ENCODE measurements around the gene SLC25A13. TPM values are rescaled to one million over a fixed set of nuclear protein-coding genes. Genes with fewer than 3 reads are reported as not detected.

SLC25A13 gene
- total and polyA plus RNA-seq, 2 of the 4 experiments (the other 2 are of a cell fraction) = 7.4 to 11.7 TPM

- dilution Hi-C loops (cut with HindIII; ENCODE audit: low sequenced_read_pairs, unreplicated experiment) (no loop called here), intact Hi-C loops (cut with micrococcal nuclease) (no loop called here), in situ Hi-C loops (cut with MboI; ENCODE audit: low sequenced_read_pairs) (no loop called here)
- CTCF ChIA-PET = interaction anchor here (1.0 kb wide), 1 partner anchor 18 kb away, joined by 3 read pairs; no protein-coding TSS in a partner anchor
- WGBS, 2 experiments (ENCODE audit: extremely low coverage in 2 of 2, insufficient read length in 1 of 2) = no CpG with 5 or more reads among the region's 3 CpGs
- no peak overlapping the region for H2BK15ac ChIP-seq (ENCODE audit: low read depth, low read length)
- no peak overlapping the region for H2AFZ ChIP-seq (replicated peaks; ENCODE audit: low read length, poor library complexity)
- H3K79me1 ChIP-seq (ENCODE audit: low read depth in 1 of 2, low read length in 2 of 2) = no peaks in the 10 kb centered on the region
- H3K4me2 ChIP-seq (ENCODE audit: low read depth, low read length) = no peak overlapping the region
- H3K23ac ChIP-seq (ENCODE audit: low read depth, low read length) = no peak overlapping the region
- H3K9me1 ChIP-seq (ENCODE audit: insufficient read depth, low read length) = peaks cover 2% of the 10 kb centered on the region; the same call in 1 of the 2 replicates
- H2AK9ac ChIP-seq (replicated peaks; ENCODE audit: low read depth, low read length, poor library complexity) = no peak overlapping the region
- ATAC-seq (ENCODE audit: low read depth) (no peak), DNase-seq (no peak)
- H3K18ac ChIP-seq (ENCODE audit: low read depth, low read length) = no peak overlapping the region
- H3K4me3 ChIP-seq (ENCODE audit: insufficient read depth, low read depth, low read length) = no peak overlapping the region
- H2BK120ac ChIP-seq (ENCODE audit: low read depth, low read length) = no peak overlapping the region
- POLR2A ChIA-PET (ENCODE audit: unreplicated experiment) = no interaction called here
- BruUV-seq (replicated peaks) = no TSS peak
- no peaks in the 10 kb centered on the region for H3K27me3 ChIP-seq (ENCODE audit: control insufficient read depth, insufficient read depth, low read length)
- H3K14ac ChIP-seq (replicated peaks; ENCODE audit: low read depth, low read length) = no peak overlapping the region
- H4K20me1 ChIP-seq (ENCODE audit: insufficient read depth, low read length) = no peaks in the 10 kb centered on the region
- H3K9me3 ChIP-seq (ENCODE audit: control insufficient read depth, insufficient read depth, low read length) = no peaks in the 10 kb centered on the region
- H3K56ac ChIP-seq (ENCODE audit: extremely low read depth, insufficient read depth, low read length) = no peak overlapping the region
- H3K27ac ChIP-seq (ENCODE audit: insufficient read depth, low read length) = no peak overlapping the region
- no peak overlapping the region for H4K8ac ChIP-seq (ENCODE audit: low read depth in 2 of 2, low read length in 2 of 2)
- TF ChIP-seq FOS (IDR thresholded peaks at IDR 0.05; ENCODE audit: low read depth, low read length) = no peak
- TF ChIP-seq CTCF (conservative IDR thresholded peaks at IDR 0.05; ENCODE audit: low read depth, low read length) = no peak
- TF ChIP-seq BHLHE40 (IDR thresholded peaks at IDR 0.05; ENCODE audit: low read depth, low read length) = no peak
- no peak for TF ChIP-seq SMC3 (IDR thresholded peaks at IDR 0.05; ENCODE audit: low read depth, low read length)
- TF ChIP-seq POLR2A (IDR thresholded peaks at IDR 0.05; ENCODE audit: low read depth, low read length) = no peak
- TF ChIP-seq CEBPB (IDR thresholded peaks at IDR 0.05; ENCODE audit: low read depth, low read length) = no peak
- no peak for TF ChIP-seq USF2 (IDR thresholded peaks at IDR 0.05; ENCODE audit: low read depth, low read length)
- TF ChIP-seq MAFK (IDR thresholded peaks at IDR 0.05; ENCODE audit: low read depth, low read length) = no peak
- TF ChIP-seq NFE2L2 (IDR thresholded peaks at IDR 0.05; ENCODE audit: low read depth, low read length) = no peak
- TF ChIP-seq RCOR1 (IDR thresholded peaks at IDR 0.05; ENCODE audit: insufficient replicate concordance, low read length) = no peak
- TF ChIP-seq RFX5 (IDR thresholded peaks at IDR 0.05; ENCODE audit: low read depth, low read length) = no peak
- no peak for TF ChIP-seq MAZ (IDR thresholded peaks at IDR 0.05; ENCODE audit: borderline replicate concordance, low read depth, low read length)
- H3K4me1 ChIP-seq (ENCODE audit: control insufficient read depth, insufficient read depth, low read length) = no peaks in the 10 kb centered on the region
- H2AK5ac ChIP-seq (ENCODE audit: low read depth, low read length) = no peak overlapping the region
- peaks cover 4% of the 10 kb centered on the region for H3K36me3 ChIP-seq (ENCODE audit: control insufficient read depth, insufficient read depth, low read length)
- no peak overlapping the region for H2BK20ac ChIP-seq (ENCODE audit: low read depth, low read length)
- H3K4ac ChIP-seq (ENCODE audit: low read depth, low read length) = no peak overlapping the region
- no peak overlapping the region for H3K9ac ChIP-seq (ENCODE audit: low read depth, low read length)
- H4K91ac ChIP-seq (ENCODE audit: insufficient read depth, low read depth, low read length) = no peak overlapping the region
- H4K5ac ChIP-seq (ENCODE audit: low read depth, low read length) = no peak overlapping the region
- no peak overlapping the region for H2BK5ac ChIP-seq (ENCODE audit: low read depth, low read length, poor library complexity, severe bottlenecking)
Measured at GRCh38 chr7:96161897-96162296, 160.0 kb downstream of the SLC25A13 start.

Data from IMR-90 (cell line).